NCI-H1092 treated with DMSO at 0.1 percent for 48 hours (cell line): ENCODE measurements around the gene TGFB2.
A peak's percentile ranks its signal among the peaks of the same experiment; 100 is the strongest.

Experiments used
- DNase-seq: peaks from one replicate; lab custom pipeline; 2025; lab: John Stamatoyannopoulos, UW

The TGFB2 gene

DNA sequence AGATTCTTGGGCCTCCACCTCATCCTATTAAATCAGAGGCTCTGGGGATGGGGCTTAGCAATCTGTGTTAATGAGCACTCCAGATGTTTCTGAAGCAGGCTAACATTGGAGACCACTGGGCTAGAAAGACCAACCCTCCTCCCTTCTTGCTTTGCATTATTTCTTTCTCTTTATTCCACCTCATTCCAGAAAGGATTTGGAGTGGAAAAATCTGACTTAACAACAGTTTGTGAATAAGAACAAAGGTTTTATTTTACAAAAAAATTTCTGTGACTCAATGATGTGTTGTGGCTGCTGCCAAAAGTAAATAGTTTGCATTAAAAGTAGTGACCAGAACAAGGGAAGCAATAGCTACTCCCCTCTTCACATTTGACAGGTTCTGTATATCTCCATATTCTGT, 79.4 kb downstream of the TGFB2 start:
- no peak for DNase-seq

- DNase-seq = no peak
These were observed 80.7 kb downstream of the TGFB2 start for GRCh38 chr1:218425647-218426342.

- DNase-seq = peak; percentile 22
These were observed 81.2 kb downstream of the TGFB2 start for GRCh38 chr1:218426343-218426657.

DNA sequence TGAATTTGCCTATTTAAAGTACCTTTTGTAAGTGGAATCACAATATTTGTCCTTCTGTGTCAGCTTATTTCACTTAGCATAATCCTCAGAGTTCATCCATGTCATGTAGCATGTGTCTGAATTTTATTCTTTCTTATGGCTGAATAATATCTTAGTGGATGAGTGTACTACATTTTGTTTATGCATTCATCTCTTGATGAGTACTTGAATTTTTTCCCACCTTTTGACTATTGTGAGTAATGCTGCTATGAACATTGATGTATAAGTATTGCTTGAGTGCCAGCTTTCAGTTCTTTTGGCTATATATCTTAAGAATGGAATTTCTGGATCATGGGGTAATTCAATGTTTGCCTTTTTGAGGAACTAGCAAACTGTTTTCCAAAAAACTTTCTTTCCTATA, 84.2 kb downstream of the TGFB2 start:
- DNase-seq = no peak

- no peak for DNase-seq
These were observed 85.2 kb downstream of the TGFB2 start for GRCh38 chr1:218430346-218430745.

DNA sequence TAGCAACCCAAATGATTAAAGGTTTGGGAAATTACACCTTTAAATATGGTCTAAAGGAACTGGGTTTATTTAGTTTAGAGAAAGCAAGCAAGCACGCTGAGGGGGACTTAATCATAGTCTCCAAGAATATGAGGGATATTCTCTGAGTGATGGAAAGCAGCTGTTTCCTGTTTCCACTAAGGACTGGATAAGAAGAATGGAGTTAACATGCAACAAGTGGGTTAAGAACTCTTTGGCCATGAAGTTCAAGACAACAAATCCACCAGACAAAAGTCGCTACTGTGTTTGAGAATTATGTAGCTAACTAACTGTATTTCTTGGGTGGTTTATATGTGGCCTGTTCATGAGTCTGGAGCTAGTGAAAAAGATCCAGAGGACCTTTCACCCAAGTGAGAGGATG, 85.7 kb downstream of the TGFB2 start:
- no peak for DNase-seq

GRCh38 chr1:218431476-218431875, 86.3 kb downstream of the TGFB2 start:
- DNase-seq = no peak

DNA sequence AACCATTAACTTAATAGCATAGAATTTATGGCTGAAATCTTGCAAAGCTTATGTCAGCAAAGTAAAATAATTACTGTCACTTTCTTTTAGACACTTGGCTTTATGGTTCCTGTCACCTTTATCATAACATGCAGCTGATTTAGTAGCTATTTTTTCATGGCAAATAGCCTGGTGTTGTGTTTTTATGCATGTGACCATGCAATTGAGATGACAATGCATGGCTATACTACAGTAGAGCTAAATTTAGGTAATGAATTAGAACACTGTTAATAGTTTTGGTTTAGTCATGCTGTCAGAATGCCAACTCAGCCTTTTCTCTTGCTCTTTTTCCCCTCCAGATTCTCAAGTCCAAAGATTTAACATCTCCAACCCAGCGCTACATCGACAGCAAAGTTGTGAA, 88.6 kb downstream of the TGFB2 start:
- DNase-seq = no peak

GRCh38 chr1:218435528-218435927, 90.4 kb downstream of the TGFB2 start:
- no peak for DNase-seq

- no peak for DNase-seq
These were observed 91.2 kb downstream of the TGFB2 start for GRCh38 chr1:218436346-218436745.

- no peak for DNase-seq
These were observed 91.9 kb downstream of the TGFB2 start for GRCh38 chr1:218436997-218437396.

DNA sequence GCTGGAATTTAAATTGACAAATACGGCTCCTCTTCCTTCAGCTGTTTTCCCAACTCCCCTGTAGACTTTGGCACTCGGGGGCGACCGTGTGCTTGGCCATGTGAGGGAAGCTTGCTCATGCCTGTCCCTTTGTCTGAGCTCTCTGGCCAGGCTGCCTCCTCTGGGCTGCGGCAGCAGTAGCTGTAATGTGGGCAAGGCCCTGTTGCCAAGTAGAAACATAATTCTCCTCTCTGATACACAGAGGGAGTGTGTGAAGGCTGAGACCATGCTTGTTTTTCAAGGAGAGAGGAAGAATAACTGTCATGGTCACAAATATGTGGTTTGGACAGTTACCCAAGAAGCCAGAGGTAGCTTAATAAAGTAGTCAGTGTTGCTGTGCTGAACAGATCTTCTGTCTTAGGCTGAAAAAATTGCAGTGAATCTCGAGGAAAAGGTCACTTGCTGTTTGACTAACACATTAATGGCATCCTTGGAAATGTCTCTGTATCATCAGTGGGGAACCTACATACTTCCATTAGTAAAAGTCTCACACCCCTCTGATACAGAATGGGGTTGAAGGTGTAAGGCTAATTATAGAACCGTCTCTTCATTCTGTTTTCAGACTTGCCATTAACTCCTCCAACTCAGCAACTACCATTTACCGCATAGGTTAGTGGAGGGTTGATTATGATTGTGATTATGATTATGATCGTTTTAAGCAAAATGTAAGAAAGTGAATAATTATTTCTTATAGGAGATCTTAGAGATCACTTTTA, 94.6 kb downstream of the TGFB2 start:
- DNase-seq = peak; percentile 47

DNA sequence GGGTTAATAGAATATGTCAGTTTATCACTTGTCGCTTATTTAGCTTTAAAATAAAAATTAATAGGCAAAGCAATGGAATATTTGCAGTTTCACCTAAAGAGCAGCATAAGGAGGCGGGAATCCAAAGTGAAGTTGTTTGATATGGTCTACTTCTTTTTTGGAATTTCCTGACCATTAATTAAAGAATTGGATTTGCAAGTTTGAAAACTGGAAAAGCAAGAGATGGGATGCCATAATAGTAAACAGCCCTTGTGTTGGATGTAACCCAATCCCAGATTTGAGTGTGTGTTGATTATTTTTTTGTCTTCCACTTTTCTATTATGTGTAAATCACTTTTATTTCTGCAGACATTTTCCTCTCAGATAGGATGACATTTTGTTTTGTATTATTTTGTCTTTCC, 98.1 kb downstream of the TGFB2 start:
- no peak for DNase-seq

DNA sequence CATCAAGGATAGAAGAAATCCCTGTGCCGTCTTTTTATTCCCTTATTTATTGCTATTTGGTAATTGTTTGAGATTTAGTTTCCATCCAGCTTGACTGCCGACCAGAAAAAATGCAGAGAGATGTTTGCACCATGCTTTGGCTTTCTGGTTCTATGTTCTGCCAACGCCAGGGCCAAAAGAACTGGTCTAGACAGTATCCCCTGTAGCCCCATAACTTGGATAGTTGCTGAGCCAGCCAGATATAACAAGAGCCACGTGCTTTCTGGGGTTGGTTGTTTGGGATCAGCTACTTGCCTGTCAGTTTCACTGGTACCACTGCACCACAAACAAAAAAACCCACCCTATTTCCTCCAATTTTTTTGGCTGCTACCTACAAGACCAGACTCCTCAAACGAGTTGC, 99.0 kb downstream of the TGFB2 start:
- no peak for DNase-seq

- DNase-seq = no peak
These were observed 99.5 kb downstream of the TGFB2 start for GRCh38 chr1:218444588-218444987.

DNA sequence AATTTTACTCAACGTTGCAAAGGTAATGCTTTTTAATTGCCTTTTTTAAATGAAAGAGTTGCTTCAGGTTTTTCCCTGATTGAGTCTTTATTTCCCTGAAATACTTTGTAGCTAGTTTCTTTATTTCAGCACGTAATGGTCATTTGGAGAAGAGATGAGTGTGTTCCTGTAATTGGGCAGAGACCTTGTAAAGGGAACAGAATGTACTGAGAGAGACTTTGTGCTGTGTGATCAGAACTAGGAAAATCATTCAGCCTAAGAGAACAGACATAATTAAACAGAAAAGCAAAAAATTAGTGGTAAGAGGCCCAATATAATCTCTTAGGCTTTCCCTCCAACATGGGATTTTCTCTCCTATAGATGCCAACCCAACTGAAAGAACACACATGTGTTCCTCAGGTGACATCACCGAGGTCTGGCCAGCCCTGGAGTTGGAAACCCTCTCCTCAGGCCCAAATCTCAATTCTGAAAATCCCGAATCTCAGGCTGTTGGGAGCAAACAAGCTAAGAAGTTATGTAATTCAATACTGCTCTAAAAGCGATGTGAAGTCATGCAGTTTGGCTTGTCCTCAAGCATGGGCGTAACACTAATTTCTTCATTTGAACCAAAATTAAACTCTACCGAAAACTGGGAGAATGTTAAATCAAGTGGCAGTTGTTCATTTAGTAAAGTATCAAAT, 102.0 kb downstream of the TGFB2 start:
- no peak for DNase-seq

- DNase-seq = no peak
These were observed 106.3 kb downstream of the TGFB2 start for GRCh38 chr1:218451415-218451814.

- DNase-seq = no peak
These were observed 109.7 kb downstream of the TGFB2 start for GRCh38 chr1:218454700-218455282.

DNA sequence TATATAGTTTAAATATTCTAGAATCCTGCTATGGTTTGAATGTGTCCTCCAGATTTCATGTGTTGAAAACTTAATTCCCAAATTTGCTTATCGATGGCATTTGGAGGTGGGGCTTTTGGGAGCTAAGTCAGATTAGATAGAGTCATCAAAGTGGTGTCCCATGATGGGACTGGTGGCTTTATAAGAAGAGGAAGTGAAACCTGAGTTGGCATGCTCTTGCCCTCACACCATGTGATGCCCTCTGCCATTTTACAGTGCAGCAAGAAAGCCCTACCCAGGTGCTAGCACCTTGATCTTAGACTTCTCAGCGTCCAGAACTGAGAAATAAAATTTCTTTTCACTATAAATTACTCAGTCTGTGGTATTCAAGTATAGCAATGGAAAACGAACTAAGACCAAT, 111.3 kb downstream of the TGFB2 start:
- no peak for DNase-seq

DNA sequence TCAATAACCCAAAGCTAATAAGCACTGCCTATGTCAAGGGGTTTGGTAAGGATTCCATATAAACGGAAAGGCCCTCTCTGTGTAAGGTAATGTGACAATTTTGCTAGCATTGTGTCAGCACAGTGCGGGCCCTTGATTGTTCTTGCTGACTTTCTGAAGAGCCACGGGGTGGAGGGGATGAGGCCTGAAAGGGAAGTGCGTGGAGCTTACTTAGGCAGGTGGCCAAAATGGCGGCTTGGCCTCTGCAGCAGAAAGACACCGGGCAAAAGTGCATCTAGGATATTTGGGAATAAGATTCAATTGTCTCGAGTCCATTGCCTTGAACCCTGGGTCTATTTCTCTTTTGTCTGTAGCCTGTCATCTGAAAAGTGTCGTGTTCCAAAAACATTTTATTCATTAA, 114.3 kb downstream of the TGFB2 start:
- DNase-seq = no peak

- DNase-seq = no peak
These were observed 115.0 kb downstream of the TGFB2 start for GRCh38 chr1:218459878-218460711.

DNA sequence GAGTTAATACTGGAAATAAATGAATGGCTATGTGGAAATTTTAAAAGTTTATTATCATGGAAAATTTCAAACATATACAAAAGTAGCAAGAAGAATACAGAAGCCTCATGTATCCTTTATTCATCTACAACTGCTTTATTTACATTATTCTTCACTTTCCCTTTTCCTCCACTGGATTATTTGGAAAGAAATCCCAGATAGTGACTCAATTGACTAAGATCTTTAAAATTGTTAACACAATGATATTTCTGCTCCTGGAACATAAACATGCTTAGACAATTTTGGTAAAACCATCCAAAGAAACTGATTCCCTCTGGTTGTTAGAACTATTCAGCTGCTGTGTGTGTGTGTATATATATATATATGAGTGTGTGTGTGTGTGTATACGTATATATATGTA, 116.2 kb downstream of the TGFB2 start:
- DNase-seq = no peak
